G401 (cell line): ENCODE data around the gene SCN9A. TPM values are rescaled to one million over a fixed set of nuclear protein-coding genes. Genes with fewer than 3 reads are reported as not detected.
"Not testable (repeated sequence)": the region's sequence is repeated elsewhere in the genome, so short reads cannot be mapped to it uniquely, and the experiment has no call there.

Experiments used
- DNase-seq: peaks from one replicate; pipeline ENCODE4 v3.0.0-alpha.2; 2015; ENCODE audit warnings: low spot score
- in situ Hi-C: cut with HindIII; loops from 2 replicates; pipeline ENCODE4 v1.10.0; 2016; ENCODE audit warnings: low sequenced_read_pairs, mixed read lengths
- total RNA-seq: library from RNA; depleted of rRNA; stranded (reverse); fragments of >200 nt; shearing (Covaris generic); gene quantifications from 2 replicates; pipeline ENCODE4 v1.2.3, GENCODE V29; 2014

The SCN9A gene
- total RNA-seq, 1 experiment from 2014 or later, result not detected

GRCh38 chr2:166209944-166210343 is 165.8 kb downstream of the SCN9A start:
- in situ Hi-C loops, DNase-seq: not testable (repeated sequence)

GRCh38 chr2:166209367-166209766 is 166.4 kb downstream of the SCN9A start:
- DNase-seq, in situ Hi-C loops: not testable (repeated sequence)

- DNase-seq, in situ Hi-C loops: not testable (repeated sequence)
Observed at GRCh38 chr2:166206153-166206552, 169.6 kb downstream of the SCN9A start.

GRCh38 chr2:166202778-166203177 is 173.0 kb downstream of the SCN9A start:
- DNase-seq, result no peak
- in situ Hi-C loops, result no loop called here

- in situ Hi-C loops, result no loop called here
Observed at GRCh38 chr2:166197446-166197845, 178.3 kb downstream of the SCN9A start.

GRCh38 chr2:166193407-166193806 is 182.3 kb downstream of the SCN9A start:
- in situ Hi-C loops, result no loop called here
- no peak for DNase-seq

More at GRCh38 chr2:166197446-166197845, 178.3 kb downstream of the SCN9A start:
- DNase-seq, result no peak

- in situ Hi-C loops, result no loop called here
- DNase-seq, result no peak
Observed at GRCh38 chr2:166188084-166188483, 187.7 kb downstream of the SCN9A start.

GRCh38 chr2:166184789-166185188 is 191.0 kb downstream of the SCN9A start:
- DNase-seq, result no peak
- in situ Hi-C loops, result no loop called here

- in situ Hi-C loops, result no loop called here
- no peak for DNase-seq
Observed at GRCh38 chr2:166181813-166182154, 194.0 kb downstream of the SCN9A start.

GRCh38 chr2:166180951-166181812 is 194.6 kb downstream of the SCN9A start:
- peak; percentile 50 for DNase-seq
- in situ Hi-C loops, result no loop called here

- DNase-seq, result no peak
- in situ Hi-C loops, result no loop called here
Observed at GRCh38 chr2:166179201-166179600, 196.5 kb downstream of the SCN9A start.

- in situ Hi-C loops, result no loop called here
- DNase-seq, result no peak
Observed at GRCh38 chr2:166173263-166173662, 202.5 kb downstream of the SCN9A start.

GRCh38 chr2:166171216-166171615 is 204.5 kb downstream of the SCN9A start:
- in situ Hi-C loops, result no loop called here

GRCh38 chr2:166170356-166170755 is 205.4 kb downstream of the SCN9A start:
- no peak for DNase-seq
- in situ Hi-C loops, result no loop called here

More at GRCh38 chr2:166171216-166171615, 204.5 kb downstream of the SCN9A start:
- no peak for DNase-seq

GRCh38 chr2:166167449-166167848 is 208.3 kb downstream of the SCN9A start:
- no peak for DNase-seq
- in situ Hi-C loops, result no loop called here

- DNase-seq, result no peak
- in situ Hi-C loops, result no loop called here
Observed at GRCh38 chr2:166163775-166164174, 212.0 kb downstream of the SCN9A start.

- in situ Hi-C loops, result no loop called here
- DNase-seq, result no peak
Observed at GRCh38 chr2:166158546-166158945, 217.2 kb downstream of the SCN9A start.

- DNase-seq, result no peak
- in situ Hi-C loops, result no loop called here
Observed at GRCh38 chr2:166157578-166157977, 218.2 kb downstream of the SCN9A start.

GRCh38 chr2:166156985-166157490 is 218.7 kb downstream of the SCN9A start:
- no peak for DNase-seq
- in situ Hi-C loops, result no loop called here

- no peak for DNase-seq
- in situ Hi-C loops, result no loop called here
Observed at GRCh38 chr2:166155589-166155988, 220.2 kb downstream of the SCN9A start.
